Neutrophil (primary cell): ENCODE data around the gene SOHLH1.

Experiments used
- H3K27ac ChIP-seq: fragments of 200-600 bp; sonication (generic); 2 replicates; pipeline ENCODE4 v1.5.1; 2016; ENCODE audit warnings: mild to moderate bottlenecking, moderate library complexity
- H3K27me3 ChIP-seq: fragments of 200-600 bp; sonication (generic); 2 replicates; pipeline ENCODE4 v1.6.0; 2016; ENCODE audit warnings: mild to moderate bottlenecking
- H3K36me3 ChIP-seq: fragments of 200-600 bp; sonication (generic); 2 replicates; pipeline ENCODE4 v1.5.1; 2017
- H3K4me1 ChIP-seq, 2 experiments: fragments of 200-600 bp in 1 of 2; sonication (generic) in 1 of 2; 1 replicate in 1 of 2; 2 replicates in 1 of 2; pipeline versions ENCODE4 v1.5.1 to v1.6.1; 2013 to 2016; ENCODE audit warnings: low read depth in 1 of 2, low read length in 1 of 2, mild to moderate bottlenecking in 1 of 2, moderate library complexity in 1 of 2; ENCODE audit not compliant: control insufficient read depth in 1 of 2, insufficient read depth in 1 of 2
- H3K4me3 ChIP-seq, 2 experiments: fragments of 200-600 bp in 1 of 2; sonication (generic) in 1 of 2; 1 replicate in 1 of 2; 2 replicates in 1 of 2; pipeline ENCODE4 v1.5.1; 2013 to 2016; ENCODE audit warnings: low read depth in 1 of 2, low read length in 1 of 2, mild to moderate bottlenecking in 1 of 2, moderate library complexity in 1 of 2
- H3K9me3 ChIP-seq: fragments of 200-600 bp; sonication (generic); 2 replicates; pipeline ENCODE4 v1.5.1; 2016
- TF ChIP-seq, protein P1 (sequence below): fragments of 200-600 bp; sonication (generic); IDR thresholded peaks from 2 replicates; pipeline ENCODE4 v1.5.1; 2016; ENCODE audit warnings: antibody characterized with exemption

SOHLH1 gene

DNA sequence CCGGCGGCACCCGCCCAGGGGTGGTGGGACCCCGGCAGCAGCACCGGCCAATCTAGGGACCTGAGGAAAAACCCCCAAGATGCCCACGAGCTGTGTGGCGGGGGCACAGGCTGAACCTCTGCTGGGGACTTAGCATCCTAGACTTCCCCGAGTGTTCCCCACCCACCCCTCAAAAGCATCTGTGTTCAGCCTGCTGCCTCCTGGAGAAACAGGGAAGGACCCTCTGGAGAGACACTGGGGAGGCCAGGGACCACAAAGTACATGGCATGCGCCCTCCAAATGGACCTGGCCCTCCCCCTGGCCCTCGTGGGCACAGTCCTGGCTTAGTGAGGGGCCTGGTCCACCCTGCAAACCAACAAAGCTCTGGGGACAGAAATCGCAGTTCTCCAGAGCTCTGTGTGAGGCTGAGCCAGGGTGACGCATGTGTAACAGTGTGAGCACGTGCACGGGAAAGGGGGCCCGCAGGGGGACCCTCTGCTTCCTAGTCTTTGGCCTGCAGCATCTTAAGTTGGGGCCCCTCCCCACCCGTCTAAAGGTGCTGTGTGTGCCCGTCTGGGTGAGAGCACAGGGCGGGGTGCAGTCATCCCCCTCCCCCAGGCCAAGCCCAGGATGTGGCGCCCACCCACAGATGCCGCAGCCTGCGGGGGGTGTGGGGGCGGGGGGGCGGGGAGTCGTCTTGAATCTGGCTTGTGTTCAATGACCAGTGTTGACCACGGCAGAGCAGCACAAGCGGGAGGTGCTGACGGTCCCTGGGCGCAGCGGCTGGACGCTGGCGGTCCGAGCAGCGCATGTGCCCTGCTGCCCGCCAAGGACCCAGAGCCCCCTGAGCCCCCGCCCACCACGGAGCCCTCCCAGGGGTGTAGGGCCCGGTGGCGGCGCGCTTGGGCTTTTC is 2.0 kb upstream of the SOHLH1 start:
- no peaks in the 10 kb centered on the region for H3K4me1 ChIP-seq
- no peaks in the 10 kb centered on the region for H3K36me3 ChIP-seq
- H3K9me3 ChIP-seq, result no peaks in the 10 kb centered on the region
- H3K27me3 ChIP-seq, result peaks cover 39% of the 10 kb centered on the region
- no peak overlapping the region for H3K27ac ChIP-seq
- TF ChIP-seq, protein P1, sequence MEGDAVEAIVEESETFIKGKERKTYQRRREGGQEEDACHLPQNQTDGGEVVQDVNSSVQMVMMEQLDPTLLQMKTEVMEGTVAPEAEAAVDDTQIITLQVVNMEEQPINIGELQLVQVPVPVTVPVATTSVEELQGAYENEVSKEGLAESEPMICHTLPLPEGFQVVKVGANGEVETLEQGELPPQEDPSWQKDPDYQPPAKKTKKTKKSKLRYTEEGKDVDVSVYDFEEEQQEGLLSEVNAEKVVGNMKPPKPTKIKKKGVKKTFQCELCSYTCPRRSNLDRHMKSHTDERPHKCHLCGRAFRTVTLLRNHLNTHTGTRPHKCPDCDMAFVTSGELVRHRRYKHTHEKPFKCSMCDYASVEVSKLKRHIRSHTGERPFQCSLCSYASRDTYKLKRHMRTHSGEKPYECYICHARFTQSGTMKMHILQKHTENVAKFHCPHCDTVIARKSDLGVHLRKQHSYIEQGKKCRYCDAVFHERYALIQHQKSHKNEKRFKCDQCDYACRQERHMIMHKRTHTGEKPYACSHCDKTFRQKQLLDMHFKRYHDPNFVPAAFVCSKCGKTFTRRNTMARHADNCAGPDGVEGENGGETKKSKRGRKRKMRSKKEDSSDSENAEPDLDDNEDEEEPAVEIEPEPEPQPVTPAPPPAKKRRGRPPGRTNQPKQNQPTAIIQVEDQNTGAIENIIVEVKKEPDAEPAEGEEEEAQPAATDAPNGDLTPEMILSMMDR, result no peak
- H3K4me3 ChIP-seq, result no peak overlapping the region

DNA sequence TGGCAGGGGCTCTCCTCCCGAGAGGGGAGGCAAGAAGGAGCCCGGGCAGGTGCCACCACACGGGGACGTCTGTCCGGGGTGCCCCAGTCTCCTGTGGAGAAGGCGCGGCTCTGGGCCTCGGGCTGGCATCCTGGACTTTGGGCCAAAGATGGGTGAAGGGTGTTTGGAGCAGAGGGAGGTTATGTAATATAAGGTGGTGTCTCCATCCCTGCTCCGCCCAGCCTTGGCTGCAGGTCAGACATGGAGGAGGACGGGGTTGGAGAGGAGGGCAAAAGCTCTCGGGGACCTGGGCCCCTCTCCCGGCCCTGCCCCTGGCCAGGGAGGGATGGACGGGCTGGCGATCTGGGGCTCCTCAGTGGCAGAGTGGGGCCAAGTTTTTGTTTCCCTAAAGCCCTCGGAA is 1.2 kb upstream of the SOHLH1 start:
- Histone ChIP-seq H3K27me3 (peaks cover 39% of the 10 kb centered on the region), H3K27ac (no peak overlapping the region), H3K9me3 (no peaks in the 10 kb centered on the region), H3K36me3 (no peaks in the 10 kb centered on the region), H3K4me3 (no peak overlapping the region), H3K4me1 (no peaks in the 10 kb centered on the region)
- TF ChIP-seq, protein P1, result no peak

DNA sequence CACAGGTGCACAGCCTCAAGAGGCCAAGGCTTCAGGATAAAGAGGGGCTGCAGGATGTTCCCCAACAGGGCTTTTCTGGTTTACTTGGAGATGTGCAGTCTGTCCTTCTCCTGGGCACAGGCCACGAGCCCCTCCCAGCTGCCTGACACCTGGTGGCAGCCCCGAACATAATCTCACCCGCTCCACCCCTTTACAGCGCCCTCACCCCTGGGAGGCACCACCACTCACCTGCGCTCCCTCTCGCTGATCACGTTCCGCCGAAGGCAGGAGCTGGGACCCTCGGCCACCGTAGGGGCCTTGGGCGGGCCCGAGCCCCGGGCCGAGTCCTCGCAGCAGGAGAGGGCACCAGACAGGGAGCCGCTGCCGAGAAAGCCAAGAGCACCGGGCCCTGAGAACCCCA is 514 bp downstream of the SOHLH1 start:
- Histone ChIP-seq H3K27ac (no peak overlapping the region), H3K4me3 (no peak overlapping the region), H3K36me3 (no peaks in the 10 kb centered on the region), H3K9me3 (no peaks in the 10 kb centered on the region), H3K27me3 (peaks cover 34% of the 10 kb centered on the region), H3K4me1 (no peaks in the 10 kb centered on the region)
- TF ChIP-seq, protein P1, result no peak

DNA sequence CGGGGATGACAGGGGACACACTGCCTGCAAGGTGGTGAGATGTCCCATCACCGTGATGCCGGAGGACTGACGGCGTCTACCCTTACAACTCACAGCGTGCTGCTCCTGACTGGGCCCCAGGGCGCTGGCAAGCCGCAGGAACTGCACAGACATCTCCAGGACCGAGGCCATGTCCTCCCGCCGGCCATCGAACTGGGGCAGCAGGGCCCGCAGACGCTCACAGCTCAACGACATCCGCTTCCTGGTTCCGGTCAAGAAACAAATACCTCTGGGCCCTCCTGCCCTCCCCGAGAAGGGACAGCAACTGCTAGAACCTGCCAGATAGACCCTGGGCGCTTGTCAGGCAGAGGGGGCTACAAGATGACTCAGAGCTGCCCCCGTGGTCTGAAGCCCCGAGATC is 1.0 kb downstream of the SOHLH1 start:
- no peak overlapping the region for H3K4me3 ChIP-seq
- TF ChIP-seq, protein P1, result no peak
- no peaks in the 10 kb centered on the region for H3K36me3 ChIP-seq
- H3K27ac ChIP-seq, result no peak overlapping the region
- H3K27me3 ChIP-seq, result peaks cover 29% of the 10 kb centered on the region
- H3K4me1 ChIP-seq, result no peaks in the 10 kb centered on the region
- H3K9me3 ChIP-seq, result no peaks in the 10 kb centered on the region

DNA sequence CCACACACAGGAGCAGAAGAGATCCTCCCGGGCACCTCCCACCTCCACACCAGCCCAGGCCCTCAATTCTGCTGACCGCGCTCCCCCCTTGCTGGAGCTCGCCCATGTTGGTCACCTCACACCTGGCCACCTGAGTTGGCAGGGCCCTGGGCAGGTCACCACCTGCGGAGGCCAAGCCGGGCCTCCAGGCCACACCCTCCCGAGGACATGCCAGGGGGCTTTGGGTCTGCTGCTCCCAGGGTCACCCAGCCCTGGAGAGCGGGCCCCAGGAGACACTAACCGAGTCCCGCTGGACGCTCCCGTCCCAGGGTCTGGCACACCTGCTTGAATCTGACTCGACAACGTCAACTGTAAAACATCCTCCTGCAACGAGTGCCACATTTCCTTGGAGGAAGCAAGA is 2.1 kb downstream of the SOHLH1 start:
- Histone ChIP-seq H3K4me1 (no peaks in the 10 kb centered on the region), H3K4me3 (no peak overlapping the region), H3K27ac (no peak overlapping the region), H3K27me3 (peaks cover 19% of the 10 kb centered on the region), H3K36me3 (no peaks in the 10 kb centered on the region), H3K9me3 (no peaks in the 10 kb centered on the region)
- TF ChIP-seq, protein P1, result no peak
